SH-SY5Y (cell line): ENCODE results near the gene RBM19.

Experiments
- GATA2 ChIP-seq: IDR thresholded peaks from 2 replicates; pipeline ENCODE4 v1.6.1; 2011; ENCODE audit warnings: mild to moderate bottlenecking, low read depth, low read length
- GATA3 ChIP-seq: IDR thresholded peaks from 2 replicates; pipeline ENCODE4 v1.6.1; 2011; ENCODE audit warnings: low read depth, mild to moderate bottlenecking, low read length, moderate library complexity

DNA sequence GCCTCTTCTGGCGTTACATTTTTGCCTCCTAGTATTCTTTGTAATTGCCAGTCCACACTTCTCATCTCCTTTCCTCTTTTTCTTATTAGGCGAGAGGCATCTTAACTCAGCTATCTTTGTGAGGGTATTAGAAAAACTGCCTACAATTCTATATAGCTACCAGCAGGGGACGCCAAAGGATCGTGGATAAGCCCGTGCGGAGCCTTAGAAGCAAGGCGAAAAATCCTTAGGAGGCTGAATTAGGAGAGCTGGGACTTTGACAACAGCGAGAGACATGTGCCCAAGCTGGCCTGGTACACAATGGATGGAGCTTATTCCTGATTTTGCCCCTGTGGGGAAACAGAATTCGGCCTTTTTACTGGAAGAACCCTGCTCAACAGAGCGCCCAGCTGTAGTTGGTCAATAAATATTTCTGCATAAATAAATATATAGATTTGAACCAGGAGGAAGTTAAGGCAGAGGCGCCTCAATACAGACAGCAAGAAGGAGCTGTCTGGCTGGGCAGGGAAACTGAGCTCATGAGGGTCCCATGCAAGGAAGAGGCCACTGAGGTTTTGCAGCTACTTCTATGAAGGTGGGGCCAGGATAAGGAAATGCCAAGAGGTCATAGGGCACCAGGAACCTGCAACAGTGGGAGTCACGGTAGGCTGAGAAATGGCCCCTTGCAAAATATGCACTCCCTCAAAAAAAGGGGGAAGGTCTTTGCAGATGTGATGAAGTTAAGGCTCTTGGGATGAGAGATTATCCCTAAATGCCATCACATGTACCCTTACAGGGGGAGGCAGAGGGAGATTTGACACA is 14.6 kb upstream of the RBM19 start:
- TF ChIP-seq GATA3 (no peak), GATA2 (no peak)
